ENCODE measurements around the gene SPATA21. TPM values are rescaled to one million over a fixed set of nuclear protein-coding genes. Genes with fewer than 3 reads are reported as not detected.

SPATA21 gene
- total and polyA plus RNA-seq, 2 donors (not counting 3 experiments of a cell fraction or from before 2014, with no cell fraction given): not detected

DNA sequence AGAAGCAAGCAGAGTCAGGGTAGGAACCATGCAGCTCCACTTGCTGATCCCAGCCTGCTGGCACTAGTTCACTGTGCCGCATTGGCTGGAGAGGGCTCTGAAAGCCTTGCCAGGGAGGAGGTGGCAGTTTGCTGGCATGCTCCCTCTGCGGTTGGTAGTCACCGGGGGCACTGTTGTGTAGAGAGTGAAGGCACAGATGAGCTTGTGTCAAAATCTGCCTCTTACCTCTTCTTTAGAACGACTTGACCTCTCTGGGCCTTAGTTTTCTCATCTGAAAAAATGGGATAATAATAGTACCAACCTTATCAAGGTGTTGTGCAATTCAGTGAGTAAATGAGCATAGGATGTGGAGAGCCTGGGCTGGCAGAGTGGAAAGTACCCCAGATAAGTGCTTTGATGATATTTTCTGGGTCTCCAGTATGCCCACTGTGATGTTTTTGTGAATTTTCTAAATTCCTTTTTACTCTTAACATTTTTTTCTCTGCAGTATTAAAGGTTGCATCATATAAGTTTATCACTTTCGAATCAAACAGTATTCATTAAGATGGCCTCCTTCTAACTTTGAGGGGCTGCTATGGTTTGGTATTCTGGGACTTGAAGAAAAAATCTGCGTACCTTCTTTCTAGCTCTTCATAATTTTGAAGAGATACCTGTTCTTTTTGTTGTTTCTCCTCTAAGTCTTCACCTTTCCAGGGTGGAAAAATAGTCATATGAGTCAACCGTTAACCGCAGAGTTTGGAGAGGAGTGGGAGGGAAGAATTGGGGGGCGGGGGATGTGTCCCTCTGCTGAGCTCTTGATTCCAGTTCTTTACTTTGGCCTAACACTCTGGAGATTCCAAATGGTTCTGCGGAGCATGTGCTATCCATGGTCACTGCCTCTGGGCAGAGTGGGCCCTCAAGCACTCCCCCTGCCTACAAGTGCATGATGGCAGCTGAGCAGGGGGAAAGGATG, 43.4 kb downstream of the SPATA21 start:
- Histone ChIP-seq H3K4me3 (replicated peaks in 1 of 3; ENCODE audit: insufficient read depth in 1 of 3, low read depth in 1 of 3, low read length in 3 of 3) (no peak overlapping the region), H3K4me2 (ENCODE audit: insufficient read depth, low read length) (no peak overlapping the region), H3K4me1 (ENCODE audit: control insufficient read depth, extremely low read depth, insufficient read depth, low read length) (peaks cover 13% of the 10 kb centered on the region), H3K36me3 (ENCODE audit: control insufficient read depth in 2 of 2, extremely low read depth in 1 of 2, insufficient read depth in 2 of 2, low read length in 2 of 2) (peaks cover 0 to 18% of the 10 kb centered on the region in 2 experiments), H3K9me1 (replicated peaks; ENCODE audit: control insufficient read depth, extremely low read depth, insufficient read depth, low read length) (no peaks in the 10 kb centered on the region), H3K79me2 (ENCODE audit: control insufficient read depth, insufficient read depth, low read length) (peaks cover 48% of the 10 kb centered on the region), H3K9ac (replicated peaks; ENCODE audit: extremely low read depth, insufficient read depth, low read length) (no peak overlapping the region), H3K9me3 (replicated peaks; ENCODE audit: control insufficient read depth, insufficient read depth, low read length) (no peaks in the 10 kb centered on the region), H3K27ac (ENCODE audit: insufficient read depth, low read depth, low read length) (no peak overlapping the region), H2AFZ (ENCODE audit: low read depth, low read length) (no peak overlapping the region), H3K27me3 (ENCODE audit: control insufficient read depth in 2 of 2, insufficient read depth in 2 of 2, low read length in 2 of 2) (no peaks in the 10 kb centered on the region), H4K20me1 (replicated peaks; ENCODE audit: control insufficient read depth, extremely low read depth, insufficient read depth, low read length) (peaks cover 3% of the 10 kb centered on the region)
- DNase-seq (ENCODE audit: low read depth, low spot score): no peak
- TF ChIP-seq GATA2 (IDR thresholded peaks at IDR 0.05; ENCODE audit: insufficient read depth, insufficient read length, low read depth, low read length): no peak
- no peak for TF ChIP-seq POLR2AphosphoS5 (IDR thresholded peaks at IDR 0.05; ENCODE audit: insufficient read depth, low read depth, low read length)
- TF ChIP-seq, protein P1, sequence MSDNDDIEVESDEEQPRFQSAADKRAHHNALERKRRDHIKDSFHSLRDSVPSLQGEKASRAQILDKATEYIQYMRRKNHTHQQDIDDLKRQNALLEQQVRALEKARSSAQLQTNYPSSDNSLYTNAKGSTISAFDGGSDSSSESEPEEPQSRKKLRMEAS (IDR thresholded peaks at IDR 0.05; ENCODE audit: insufficient read depth, insufficient read length): no peak
- TF ChIP-seq POLR2A (IDR thresholded peaks at IDR 0.05; ENCODE audit: low read depth, low read length): no peak
- TF ChIP-seq, protein P2, sequence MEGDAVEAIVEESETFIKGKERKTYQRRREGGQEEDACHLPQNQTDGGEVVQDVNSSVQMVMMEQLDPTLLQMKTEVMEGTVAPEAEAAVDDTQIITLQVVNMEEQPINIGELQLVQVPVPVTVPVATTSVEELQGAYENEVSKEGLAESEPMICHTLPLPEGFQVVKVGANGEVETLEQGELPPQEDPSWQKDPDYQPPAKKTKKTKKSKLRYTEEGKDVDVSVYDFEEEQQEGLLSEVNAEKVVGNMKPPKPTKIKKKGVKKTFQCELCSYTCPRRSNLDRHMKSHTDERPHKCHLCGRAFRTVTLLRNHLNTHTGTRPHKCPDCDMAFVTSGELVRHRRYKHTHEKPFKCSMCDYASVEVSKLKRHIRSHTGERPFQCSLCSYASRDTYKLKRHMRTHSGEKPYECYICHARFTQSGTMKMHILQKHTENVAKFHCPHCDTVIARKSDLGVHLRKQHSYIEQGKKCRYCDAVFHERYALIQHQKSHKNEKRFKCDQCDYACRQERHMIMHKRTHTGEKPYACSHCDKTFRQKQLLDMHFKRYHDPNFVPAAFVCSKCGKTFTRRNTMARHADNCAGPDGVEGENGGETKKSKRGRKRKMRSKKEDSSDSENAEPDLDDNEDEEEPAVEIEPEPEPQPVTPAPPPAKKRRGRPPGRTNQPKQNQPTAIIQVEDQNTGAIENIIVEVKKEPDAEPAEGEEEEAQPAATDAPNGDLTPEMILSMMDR (IDR thresholded peaks at IDR 0.05; ENCODE audit: extremely low read depth in 1 of 2, insufficient read depth in 1 of 2, low read depth in 1 of 2, low read length in 2 of 2): no peak
- no peak for TF ChIP-seq FOS (IDR thresholded peaks at IDR 0.05; ENCODE audit: borderline replicate concordance, insufficient read depth, low read length)
- no peak for TF ChIP-seq EZH2 (IDR thresholded peaks at IDR 0.05; ENCODE audit: borderline replicate concordance, low read depth, low read length, severe bottlenecking)
- no peak for FAIRE-seq
- dilution Hi-C loops (cut with MboI; ENCODE audit: extremely low pct_ligation_motif_present, low sequenced_read_pairs) (no loop called here), intact Hi-C loops (cut with micrococcal nuclease) (no loop called here)
- no TSS peak for BruUV-seq (replicated peaks)
- ChIA-PET CTCF (interaction anchor here (1.0 to 2.7 kb wide), 3 partner anchors 8 to 19 kb away, joined by 3 to 6 read pairs (median 5); no protein-coding TSS in a partner anchor), POLR2A (interaction anchor here (0.5 kb wide), 1 partner anchor 313 kb away, joined by 3 read pairs; no protein-coding TSS in a partner anchor)
